HepG2 (cell line): ENCODE data around the gene ANKEF1. TPM values are rescaled to one million over a fixed set of nuclear protein-coding genes. Genes with fewer than 3 reads are reported as not detected.

Experiments
- ATAC-seq: fragments of 200-7000 bp; cut with Tn5 transposase; 3 replicates; pipeline ENCODE4 v1.9.1; 2020; ENCODE audit warnings: mild to moderate bottlenecking, moderate library complexity
- BruUV-seq: library from RNA; stranded (reverse); fragments of 400-500 nt; replicated peaks from 2 replicates; lab custom pipeline; 2021; lab: Mats Ljungman, UMichigan
- CTCF ChIA-PET: fragments of 300-600 bp; formaldehyde crosslinking; extraction: SDS; loops from one replicate; lab custom pipeline; 2021; ENCODE audit warnings: low total read pairs, inconsistent platforms, low intra/inter-chr PET ratio; lab: Yijun Ruan, JAX
- POLR2A ChIA-PET: fragments of 350-600 bp; sonication (Branson Sonifier 250); formaldehyde crosslinking; loops from one replicate; lab custom pipeline; 2020; ENCODE audit warnings: antibody characterized with exemption, inconsistent platforms; lab: Yijun Ruan, JAX
- DNase-seq: peaks from one replicate; pipeline ENCODE4 v3.0.0-alpha.2; 2015; ENCODE audit warnings: low spot score
- FAIRE-seq: peaks from 3 replicates; lab custom pipeline; 2011; peaks lifted over from hg19 to GRCh38; lab: Jason Lieb, UNC
- H2AFZ ChIP-seq: one replicate; pipeline ENCODE4 v1.6.1; 2011; ENCODE audit warnings: low read length, inconsistent platforms
- H3K27ac ChIP-seq: fragments of 300-600 bp; 3 replicates; pipeline ENCODE4 v1.8.0; 2011; ENCODE audit warnings: mixed run types, mild to moderate bottlenecking, mixed read lengths, low read length, inconsistent platforms; ENCODE audit not compliant: insufficient read depth; ENCODE audit errors: extremely low read length
- H3K27me3 ChIP-seq, 2 experiments: fragments of 200-600 bp in 1 of 2; 2 replicates in 1 of 2; 3 replicates in 1 of 2; pipeline versions ENCODE4 v1.6.0 to v1.8.0; 2011; ENCODE audit warnings: low read length in 2 of 2, mild to moderate bottlenecking in 2 of 2, moderate library complexity in 2 of 2, inconsistent platforms in 1 of 2; ENCODE audit not compliant: insufficient read depth in 2 of 2, control insufficient read depth in 1 of 2
- H3K36me3 ChIP-seq, 2 experiments: fragments of 200-600 bp in 1 of 2; replicated peaks in 1 of 2; 2 replicates in 1 of 2; 3 replicates in 1 of 2; pipeline versions ENCODE4 v1.5.1 to v1.8.0; 2011; ENCODE audit warnings: low read length in 2 of 2, inconsistent platforms in 1 of 2; ENCODE audit not compliant: insufficient read depth in 2 of 2, control insufficient read depth in 1 of 2
- H3K4me1 ChIP-seq: 2 replicates; pipeline ENCODE4 v1.5.1; 2012; ENCODE audit warnings: low read length, inconsistent platforms; ENCODE audit not compliant: insufficient read depth
- H3K4me2 ChIP-seq: 2 replicates; pipeline ENCODE4 v1.6.0; 2011; ENCODE audit warnings: low read depth, low read length, inconsistent platforms
- H3K4me3 ChIP-seq, 3 experiments: fragments of 200-600 bp in 1 of 3; sonication (generic), shearing (Covaris generic) in 1 of 3; replicated peaks in 1 of 3; 2 replicates each; pipeline ENCODE4 v1.5.1; 2011 to 2016; ENCODE audit warnings: low read length in 3 of 3, inconsistent platforms in 2 of 3, low read depth in 2 of 3, mild to moderate bottlenecking in 2 of 3, control low read depth in 1 of 3, mixed read lengths in 1 of 3; ENCODE audit not compliant: insufficient read depth in 1 of 3
- H3K79me2 ChIP-seq: one replicate; pipeline ENCODE4 v1.6.1; 2011; ENCODE audit warnings: low read length, inconsistent platforms; ENCODE audit not compliant: insufficient read depth
- H3K9ac ChIP-seq: 2 replicates; pipeline ENCODE4 v1.6.0; 2011; ENCODE audit warnings: mild to moderate bottlenecking, low read depth, low read length, inconsistent platforms; ENCODE audit not compliant: insufficient read depth
- H3K9me3 ChIP-seq: 2 replicates; pipeline ENCODE4 v1.5.1; 2012; ENCODE audit warnings: mild to moderate bottlenecking, low read length
- H4K20me1 ChIP-seq: 2 replicates; pipeline ENCODE4 v1.6.0; 2011; ENCODE audit warnings: inconsistent platforms, mild to moderate bottlenecking, low read length, moderate library complexity; ENCODE audit not compliant: insufficient read depth
- AGO1 ChIP-seq: fragments of 200-400 bp; formaldehyde crosslinking; IDR thresholded peaks from 2 replicates; pipeline ENCODE4 v1.6.1; 2017; ENCODE audit warnings: mild to moderate bottlenecking, low read depth, low read length, moderate library complexity; ENCODE audit not compliant: poor library complexity, severe bottlenecking
- FOXC1 ChIP-seq: sonication (generic); formaldehyde crosslinking; IDR thresholded peaks from 2 replicates; pipeline ENCODE4 v1.8.0; 2022; ENCODE audit warnings: mild to moderate bottlenecking, missing genetic modification reagents, borderline replicate concordance
- HMG20A ChIP-seq: IDR thresholded peaks from 2 replicates; pipeline ENCODE4 v1.6.1; 2016; ENCODE audit warnings: borderline replicate concordance
- KLF16 ChIP-seq, 2 experiments: sonication (generic) in 1 of 2; formaldehyde crosslinking in 1 of 2; IDR thresholded peaks; 2 replicates each; pipeline versions ENCODE4 v1.6.1 to v1.8.0; 2016 to 2023; ENCODE audit warnings: missing genetic modification reagents in 2 of 2, missing compliant biosample characterization in 1 of 2
- MED8 ChIP-seq: sonication (generic); formaldehyde crosslinking; IDR thresholded peaks from 2 replicates; pipeline ENCODE4 v1.8.1; 2023; ENCODE audit warnings: mild to moderate bottlenecking, missing genetic modification reagents; ENCODE audit not compliant: insufficient replicate concordance
- MEIS1 ChIP-seq: sonication (generic); formaldehyde crosslinking; IDR thresholded peaks from 2 replicates; pipeline ENCODE4 v1.9.0; 2021; ENCODE audit warnings: mild to moderate bottlenecking, missing genetic modification reagents, moderate library complexity, borderline replicate concordance
- NFYC ChIP-seq: IDR thresholded peaks from 2 replicates; pipeline ENCODE4 v1.6.1; 2016; ENCODE audit warnings: missing genetic modification reagents, missing compliant biosample characterization
- SP4 ChIP-seq: sonication (generic); formaldehyde crosslinking; IDR thresholded peaks from 2 replicates; pipeline ENCODE4 v1.8.1; 2023; ENCODE audit warnings: mild to moderate bottlenecking, missing genetic modification reagents
- TMF1 ChIP-seq: sonication (generic); formaldehyde crosslinking; IDR thresholded peaks from 2 replicates; pipeline ENCODE4 v1.8.1; 2022; ENCODE audit warnings: low read depth, missing genetic modification reagents
- ZBTB7B ChIP-seq: sonication (generic); formaldehyde crosslinking; IDR thresholded peaks from 2 replicates; pipeline ENCODE4 v1.4.0; 2020; ENCODE audit warnings: missing genetic modification reagents
- ZMYM3 ChIP-seq: sonication (generic); formaldehyde crosslinking; IDR thresholded peaks from 2 replicates; pipeline ENCODE4 v1.5.1; 2020; ENCODE audit warnings: mild to moderate bottlenecking, missing genetic modification reagents
- ZNF260 ChIP-seq: sonication (generic); formaldehyde crosslinking; IDR thresholded peaks from 2 replicates; pipeline ENCODE4 v1.4.0; 2020; ENCODE audit warnings: missing genetic modification reagents, low read depth, mild to moderate bottlenecking, borderline replicate concordance
- in situ Hi-C: cut with HindIII; loops from 2 replicates; pipeline ENCODE4 v1.10.0; 2017; ENCODE audit warnings: low pct_unique_long_range_greater_than_20kb; ENCODE audit not compliant: extremely low pct_ligation_motif_present
- intact Hi-C: fragments of 100-400 bp; cut with micrococcal nuclease; formaldehyde crosslinking; loops from one replicate; pipeline ENCODE4 v1.10.0; 2022; ENCODE audit not compliant: unreplicated experiment
- polyA plus RNA-seq, 8 experiments: library from polyadenylated mRNA; depleted of rRNA in 3 of 8; stranded (reverse) in 7 of 8; unstranded in 1 of 8; fragments of >200 nt; fragmentation: Illumina TruSeq in 4 of 8; extraction: Trizol in 4 of 8; gene quantifications; 2 replicates each; pipeline versions ENCODE4 v1.2.1 to v1.2.3, GENCODE V29; 2011 to 2016; ENCODE audit warnings: low read depth in 4 of 8, missing spikeins in 1 of 8, mixed read lengths in 1 of 8; ENCODE audit not compliant: insufficient read depth in 1 of 8
- total RNA-seq, 5 experiments: library from RNA; depleted of rRNA; stranded (reverse); fragments of >200 nt; fragmentation: Illumina TruSeq; extraction: Trizol; gene quantifications; 2 replicates each; pipeline ENCODE4 v1.2.3, GENCODE V29; 2016; ENCODE audit warnings: low read depth in 1 of 5
- TF ChIP-seq, protein P1 (sequence below): sonication (generic); formaldehyde crosslinking; IDR thresholded peaks from 2 replicates; pipeline ENCODE4 v1.5.0; 2020; ENCODE audit warnings: missing genetic modification reagents

Gene ANKEF1
- total and polyA plus RNA-seq, 2 of the 13 experiments (the other 11 are each of a cell fraction or from before 2014, with no cell fraction given): 3.1 to 8.6 TPM

- no peak for DNase-seq
- Histone ChIP-seq H3K4me2 (no peak overlapping the region), H3K27me3 (no peaks in the 10 kb centered on the region; a peak in 1 of 5 replicates), H3K27ac (no peak overlapping the region), H3K4me3 (no peak overlapping the region), H3K79me2 (no peaks in the 10 kb centered on the region), H3K4me1 (no peaks in the 10 kb centered on the region), H3K36me3 (no peaks in the 10 kb centered on the region), H3K9ac (no peak overlapping the region), H4K20me1 (no peaks in the 10 kb centered on the region), H3K9me3 (no peaks in the 10 kb centered on the region), H2AFZ (no peak overlapping the region)
- no peak for FAIRE-seq
- no peak for ATAC-seq
- no peak for TF ChIP-seq MED8 (CRISPR knock-in tag)
- TF ChIP-seq NFYC: no peak
- no peak for TF ChIP-seq AGO1
- TF ChIP-seq MEIS1: no peak
- TF ChIP-seq TMF1 (CRISPR knock-in tag): no peak
- TF ChIP-seq, protein P1, sequence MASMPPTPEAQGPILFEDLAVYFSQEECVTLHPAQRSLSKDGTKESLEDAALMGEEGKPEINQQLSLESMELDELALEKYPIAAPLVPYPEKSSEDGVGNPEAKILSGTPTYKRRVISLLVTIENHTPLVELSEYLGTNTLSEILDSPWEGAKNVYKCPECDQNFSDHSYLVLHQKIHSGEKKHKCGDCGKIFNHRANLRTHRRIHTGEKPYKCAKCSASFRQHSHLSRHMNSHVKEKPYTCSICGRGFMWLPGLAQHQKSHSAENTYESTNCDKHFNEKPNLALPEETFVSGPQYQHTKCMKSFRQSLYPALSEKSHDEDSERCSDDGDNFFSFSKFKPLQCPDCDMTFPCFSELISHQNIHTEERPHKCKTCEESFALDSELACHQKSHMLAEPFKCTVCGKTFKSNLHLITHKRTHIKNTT (CRISPR knock-in tag): no peak
- no peak for TF ChIP-seq ZMYM3
- no peak for TF ChIP-seq KLF16 (CRISPR knock-in tag; IDR thresholded peaks at IDR 0.05)
- no peak for TF ChIP-seq ZBTB7B
- no peak for TF ChIP-seq ZNF260
- TF ChIP-seq SP4 (CRISPR knock-in tag): no peak
- TF ChIP-seq FOXC1 (CRISPR knock-in tag): no peak
- no peak for TF ChIP-seq HMG20A (CRISPR knock-in tag)
- intact Hi-C loops (no loop called here), in situ Hi-C loops (loop anchor here (10.0 kb wide), 1 partner anchor 1560 kb away; no protein-coding TSS in a partner anchor)
- CTCF ChIA-PET: no interaction called here
- POLR2A ChIA-PET: no interaction called here
- no TSS peak for BruUV-seq
Observed at GRCh38 chr20:9985281-9985680, 49.5 kb upstream of the ANKEF1 start.
